ENCODE results near the gene CUEDC1. TPM values are rescaled to one million over a fixed set of nuclear protein-coding genes. Genes with fewer than 3 reads are reported as not detected.
"Not testable (repeated sequence)": the region's sequence is repeated elsewhere in the genome, so short reads cannot be mapped to it uniquely, and the experiment has no call there.

CUEDC1 gene
- total RNA-seq, 1 experiment from 2014 or later, result 0.71 TPM

DNA sequence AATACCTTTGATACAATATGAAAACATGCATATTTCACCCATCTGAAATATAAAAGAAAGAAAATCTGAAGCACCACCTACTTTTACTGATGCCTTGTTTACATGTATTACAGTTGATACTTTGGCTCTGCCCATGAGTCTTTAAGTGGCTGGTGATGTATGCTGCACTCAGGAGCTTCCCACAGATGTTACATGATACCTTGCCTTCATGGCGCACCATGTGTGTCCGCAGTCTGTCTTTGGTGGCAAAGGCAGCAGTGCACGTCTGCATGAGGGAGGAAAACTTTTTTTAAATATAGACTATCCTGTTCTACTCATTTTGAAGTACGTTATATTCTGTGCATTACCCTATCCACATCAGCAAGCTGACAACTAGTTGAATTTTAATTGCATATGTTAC lies 25.3 kb upstream of the CUEDC1 start:
- Histone ChIP-seq H3K79me2 (ENCODE audit: low read length) (peaks cover 53% of the 10 kb centered on the region), H3K9ac (ENCODE audit: low read length) (no peak overlapping the region), H3K9me3 (ENCODE audit: low read length) (no peaks in the 10 kb centered on the region), H2AFZ (ENCODE audit: low read length) (no peak overlapping the region), H3K27me3 (ENCODE audit: low read length) (no peaks in the 10 kb centered on the region), H3K36me3 (ENCODE audit: insufficient read depth, low read length) (peaks cover 67% of the 10 kb centered on the region), H4K20me1 (ENCODE audit: insufficient read depth, low read depth, low read length) (no peaks in the 10 kb centered on the region; the same call in 1 of the 2 replicates), H3K27ac (ENCODE audit: low read length) (no peak overlapping the region), H3K4me3 (ENCODE audit: low read length) (no peak overlapping the region), H3K4me2 (ENCODE audit: low read depth, low read length, poor library complexity, severe bottlenecking) (no peak overlapping the region), H3K4me1 (ENCODE audit: low read length) (peaks cover 22% of the 10 kb centered on the region), H3K9me2 (replicated peaks; ENCODE audit: insufficient read depth, low read length) (no peaks in the 10 kb centered on the region)
- DNase-seq, result no peak

- peaks cover 76% of the 10 kb centered on the region for H3K36me3 ChIP-seq (ENCODE audit: insufficient read depth, low read length)
Measured at GRCh38 chr17:57979076-57979475, 23.9 kb upstream of the CUEDC1 start.

GRCh38 chr17:57976594-57976993 lies 21.4 kb upstream of the CUEDC1 start:
- H3K36me3 ChIP-seq (ENCODE audit: insufficient read depth, low read length), result peaks cover 72% of the 10 kb centered on the region
- H3K9me3 ChIP-seq (ENCODE audit: low read length), result no peaks in the 10 kb centered on the region
- no peak overlapping the region for H3K27ac ChIP-seq (ENCODE audit: low read length)
- no peaks in the 10 kb centered on the region; the same call in 1 of the 2 replicates for H4K20me1 ChIP-seq (ENCODE audit: insufficient read depth, low read depth, low read length)
- no peaks in the 10 kb centered on the region for H3K9me2 ChIP-seq (replicated peaks; ENCODE audit: insufficient read depth, low read length)
- no peak overlapping the region for H3K4me2 ChIP-seq (ENCODE audit: low read depth, low read length, poor library complexity, severe bottlenecking)
- no peak overlapping the region for H2AFZ ChIP-seq (ENCODE audit: low read length)
- H3K4me1 ChIP-seq (ENCODE audit: low read length), result peaks cover 5% of the 10 kb centered on the region; the same call in 1 of the 2 replicates
- H3K9ac ChIP-seq (ENCODE audit: low read length), result no peak overlapping the region
- H3K4me3 ChIP-seq (ENCODE audit: low read length), result no peak overlapping the region
- no peaks in the 10 kb centered on the region for H3K27me3 ChIP-seq (ENCODE audit: low read length)
- DNase-seq, result no peak
- peaks cover 13% of the 10 kb centered on the region for H3K79me2 ChIP-seq (ENCODE audit: low read length)

More at GRCh38 chr17:57979076-57979475, 23.9 kb upstream of the CUEDC1 start:
- H3K4me1 ChIP-seq (ENCODE audit: low read length), result peaks cover 7% of the 10 kb centered on the region; the same call in 1 of the 2 replicates
- no peaks in the 10 kb centered on the region for H3K27me3 ChIP-seq (ENCODE audit: low read length)
- H3K9me2 ChIP-seq (replicated peaks; ENCODE audit: insufficient read depth, low read length), result no peaks in the 10 kb centered on the region
- DNase-seq, result no peak
- no peak overlapping the region for H3K4me3 ChIP-seq (ENCODE audit: low read length)
- no peaks in the 10 kb centered on the region for H3K9me3 ChIP-seq (ENCODE audit: low read length)
- no peak overlapping the region for H2AFZ ChIP-seq (ENCODE audit: low read length)
- H3K79me2 ChIP-seq (ENCODE audit: low read length), result peaks cover 38% of the 10 kb centered on the region
- H3K27ac ChIP-seq (ENCODE audit: low read length), result no peak overlapping the region
- H4K20me1 ChIP-seq (ENCODE audit: insufficient read depth, low read depth, low read length), result no peaks in the 10 kb centered on the region
- H3K4me2 ChIP-seq (ENCODE audit: low read depth, low read length, poor library complexity, severe bottlenecking), result no peak overlapping the region
- no peak overlapping the region for H3K9ac ChIP-seq (ENCODE audit: low read length)

GRCh38 chr17:57975044-57975443 lies 19.8 kb upstream of the CUEDC1 start:
- Histone ChIP-seq H3K79me2 (ENCODE audit: low read length) (peaks cover 2% of the 10 kb centered on the region; the same call in 1 of the 2 replicates), H2AFZ (ENCODE audit: low read length) (no peak overlapping the region), H4K20me1 (ENCODE audit: insufficient read depth, low read depth, low read length) (no peaks in the 10 kb centered on the region; the same call in 1 of the 2 replicates), H3K9ac (ENCODE audit: low read length) (no peak overlapping the region), H3K9me3 (ENCODE audit: low read length) (no peaks in the 10 kb centered on the region), H3K4me2 (ENCODE audit: low read depth, low read length, poor library complexity, severe bottlenecking) (no peak overlapping the region), H3K27me3 (ENCODE audit: low read length) (no peaks in the 10 kb centered on the region), H3K27ac (ENCODE audit: low read length) (no peak overlapping the region), H3K36me3 (ENCODE audit: insufficient read depth, low read length) (peaks cover 56% of the 10 kb centered on the region), H3K4me3 (ENCODE audit: low read length) (no peak overlapping the region), H3K4me1 (ENCODE audit: low read length) (no peaks in the 10 kb centered on the region), H3K9me2 (replicated peaks; ENCODE audit: insufficient read depth, low read length) (no peaks in the 10 kb centered on the region)
- DNase-seq, result no peak

GRCh38 chr17:57974053-57974824 lies 19.0 kb upstream of the CUEDC1 start:
- not testable (repeated sequence) for H3K27ac ChIP-seq (ENCODE audit: low read length); DNase-seq; H3K9me2 ChIP-seq (replicated peaks; ENCODE audit: insufficient read depth, low read length); H3K79me2 ChIP-seq (ENCODE audit: low read length); H3K4me3 ChIP-seq (ENCODE audit: low read length); H3K9ac ChIP-seq (ENCODE audit: low read length); H3K27me3 ChIP-seq (ENCODE audit: low read length); H2AFZ ChIP-seq (ENCODE audit: low read length); H3K4me2 ChIP-seq (ENCODE audit: low read depth, low read length, poor library complexity, severe bottlenecking); H3K9me3 ChIP-seq (ENCODE audit: low read length); H3K4me1 ChIP-seq (ENCODE audit: low read length); H4K20me1 ChIP-seq (ENCODE audit: insufficient read depth, low read depth, low read length)
- H3K36me3 ChIP-seq (ENCODE audit: insufficient read depth, low read length), result peaks cover 52% of the 10 kb centered on the region

DNA sequence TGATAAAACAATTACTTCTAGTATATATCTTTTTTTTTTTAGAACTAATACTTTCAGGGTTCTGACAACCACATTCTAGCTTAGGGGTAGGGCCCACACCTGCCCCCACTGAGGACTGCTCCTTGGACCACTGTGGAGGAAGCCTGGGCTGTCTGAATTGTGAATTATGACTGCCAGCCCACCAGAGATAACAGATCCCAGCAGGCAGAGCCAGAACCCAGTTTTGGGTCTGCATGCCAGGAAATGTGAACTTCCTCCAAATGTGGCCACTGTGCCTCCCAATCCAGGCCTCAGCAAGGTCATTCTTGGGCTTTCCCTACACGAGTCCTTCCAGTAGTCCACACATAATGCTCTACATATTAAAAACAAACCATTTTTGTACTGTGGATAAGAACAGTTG lies 16.9 kb upstream of the CUEDC1 start:
- Histone ChIP-seq H2AFZ (ENCODE audit: low read length) (no peak overlapping the region), H3K9me3 (ENCODE audit: low read length) (no peaks in the 10 kb centered on the region), H3K9me2 (replicated peaks; ENCODE audit: insufficient read depth, low read length) (no peaks in the 10 kb centered on the region), H4K20me1 (ENCODE audit: insufficient read depth, low read depth, low read length) (no peaks in the 10 kb centered on the region; the same call in 1 of the 2 replicates), H3K4me2 (ENCODE audit: low read depth, low read length, poor library complexity, severe bottlenecking) (no peak overlapping the region), H3K4me1 (ENCODE audit: low read length) (no peaks in the 10 kb centered on the region), H3K36me3 (ENCODE audit: insufficient read depth, low read length) (peaks cover 36% of the 10 kb centered on the region), H3K27ac (ENCODE audit: low read length) (no peak overlapping the region), H3K79me2 (ENCODE audit: low read length) (no peaks in the 10 kb centered on the region), H3K9ac (ENCODE audit: low read length) (no peak overlapping the region), H3K4me3 (ENCODE audit: low read length) (no peak overlapping the region), H3K27me3 (ENCODE audit: low read length) (no peaks in the 10 kb centered on the region)
- DNase-seq, result no peak

DNA sequence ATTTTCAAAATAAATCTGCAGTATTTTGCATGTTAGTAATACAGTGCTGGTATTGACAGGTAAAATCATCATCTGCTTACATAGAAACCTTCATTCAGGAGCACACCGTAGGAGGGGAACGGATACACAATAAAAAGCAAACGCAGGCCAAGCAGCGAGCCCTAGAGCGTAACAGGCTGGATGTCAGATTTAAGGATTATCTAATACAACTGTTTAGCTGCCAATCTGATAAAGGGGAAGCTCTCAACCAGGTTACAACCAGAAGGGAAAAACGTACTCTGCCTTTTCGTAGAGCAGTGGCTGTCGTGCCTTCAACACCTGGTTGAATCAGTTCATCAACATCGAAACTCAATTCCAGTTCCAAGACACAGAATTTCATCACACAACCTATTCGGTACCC lies 16.4 kb upstream of the CUEDC1 start:
- peaks cover 30% of the 10 kb centered on the region for H3K36me3 ChIP-seq (ENCODE audit: insufficient read depth, low read length)
- DNase-seq, result no peak
- H3K9me2 ChIP-seq (replicated peaks; ENCODE audit: insufficient read depth, low read length), result no peaks in the 10 kb centered on the region
- no peaks in the 10 kb centered on the region; the same call in 1 of the 2 replicates for H4K20me1 ChIP-seq (ENCODE audit: insufficient read depth, low read depth, low read length)
- no peak overlapping the region for H3K4me2 ChIP-seq (ENCODE audit: low read depth, low read length, poor library complexity, severe bottlenecking)
- no peak overlapping the region for H3K9ac ChIP-seq (ENCODE audit: low read length)
- no peak overlapping the region for H3K4me3 ChIP-seq (ENCODE audit: low read length)
- H3K4me1 ChIP-seq (ENCODE audit: low read length), result no peaks in the 10 kb centered on the region
- no peaks in the 10 kb centered on the region for H3K9me3 ChIP-seq (ENCODE audit: low read length)
- no peaks in the 10 kb centered on the region for H3K79me2 ChIP-seq (ENCODE audit: low read length)
- no peaks in the 10 kb centered on the region for H3K27me3 ChIP-seq (ENCODE audit: low read length)
- no peak overlapping the region for H3K27ac ChIP-seq (ENCODE audit: low read length)
- H2AFZ ChIP-seq (ENCODE audit: low read length), result no peak overlapping the region

DNA sequence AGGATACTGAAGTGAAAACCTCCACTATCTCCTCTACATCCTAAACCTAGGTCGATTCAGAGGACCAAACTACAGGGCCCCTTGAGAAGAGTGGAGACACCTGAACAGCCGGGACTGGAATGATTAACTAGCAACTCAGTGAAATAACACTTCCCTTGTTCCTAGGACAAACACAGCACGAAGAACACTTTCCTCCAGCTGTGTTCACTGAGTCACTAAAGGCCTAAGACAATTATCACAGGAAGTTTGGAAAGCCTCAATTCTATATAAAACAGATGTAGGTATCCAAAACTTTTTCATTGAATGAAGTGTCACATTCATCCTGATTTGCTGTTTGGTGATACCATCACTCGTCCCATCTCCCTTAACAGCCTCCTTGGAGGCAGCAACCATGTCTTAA lies 15.5 kb upstream of the CUEDC1 start:
- no peak overlapping the region for H2AFZ ChIP-seq (ENCODE audit: low read length)
- H3K9me2 ChIP-seq (replicated peaks; ENCODE audit: insufficient read depth, low read length), result no peaks in the 10 kb centered on the region
- H3K9ac ChIP-seq (ENCODE audit: low read length), result no peak overlapping the region
- DNase-seq, result no peak
- H3K9me3 ChIP-seq (ENCODE audit: low read length), result no peaks in the 10 kb centered on the region
- H3K4me3 ChIP-seq (ENCODE audit: low read length), result no peak overlapping the region
- no peak overlapping the region for H3K4me2 ChIP-seq (ENCODE audit: low read depth, low read length, poor library complexity, severe bottlenecking)
- H3K4me1 ChIP-seq (ENCODE audit: low read length), result no peaks in the 10 kb centered on the region
- peaks cover 23% of the 10 kb centered on the region for H3K36me3 ChIP-seq (ENCODE audit: insufficient read depth, low read length)
- H3K27me3 ChIP-seq (ENCODE audit: low read length), result no peaks in the 10 kb centered on the region
- no peak overlapping the region for H3K27ac ChIP-seq (ENCODE audit: low read length)
- H3K79me2 ChIP-seq (ENCODE audit: low read length), result no peaks in the 10 kb centered on the region
- H4K20me1 ChIP-seq (ENCODE audit: insufficient read depth, low read depth, low read length), result no peaks in the 10 kb centered on the region; the same call in 1 of the 2 replicates
